ENCODE measurements around the gene DDX56. TPM values are rescaled to one million over a fixed set of nuclear protein-coding genes. Genes with fewer than 3 reads are reported as not detected.

The DDX56 gene
- total RNA-seq, 6 experiments from 2014 or later = 62.2 to 81.9 (median 70.1) TPM

- Mint-ChIP-seq H3K4me3 (no peak overlapping the region), H3K36me3 (ENCODE audit: low read depth) (no peaks in the 10 kb centered on the region), H3K27me3 (ENCODE audit: insufficient read depth) (peaks cover 6% of the 10 kb centered on the region; the same call in 1 of the 2 replicates), H3K27ac (no peak overlapping the region), H3K4me1 (ENCODE audit: low read depth) (no peaks in the 10 kb centered on the region), H3K9me3 (no peaks in the 10 kb centered on the region)
- no peak for TF ChIP-seq CTCF (IDR thresholded peaks at IDR 0.05)
- DNase-seq = no peak
These were observed 22.4 kb upstream of the DDX56 start for GRCh38 chr7:44595934-44596635.

DNA sequence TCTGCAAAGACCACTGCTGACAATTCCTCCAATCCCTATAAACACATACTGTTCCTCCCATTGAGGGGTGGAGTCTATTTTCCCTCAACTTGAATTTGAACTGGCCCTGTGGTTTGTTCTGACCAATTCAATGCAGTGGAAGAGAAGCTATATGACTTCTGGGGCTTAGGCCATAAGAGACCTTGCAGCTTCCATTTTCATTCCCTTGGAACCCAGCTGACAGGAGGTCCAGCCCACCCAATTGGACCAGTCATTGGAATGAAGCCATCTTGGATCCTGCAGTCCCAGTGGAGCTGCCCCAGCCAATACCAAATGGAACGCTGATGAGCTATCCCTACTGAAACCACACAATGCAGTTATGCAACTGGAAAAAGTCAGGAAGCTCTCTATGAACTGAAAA lies 17.2 kb upstream of the DDX56 start:
- DNase-seq = no peak
- H3K36me3 Mint-ChIP-seq (ENCODE audit: low read depth) = no peaks in the 10 kb centered on the region

GRCh38 chr7:44587843-44588711 lies 14.4 kb upstream of the DDX56 start:
- peak; percentile 82 for TF ChIP-seq CTCF (IDR thresholded peaks at IDR 0.05)
- peak; percentile 60 for DNase-seq
- Mint-ChIP-seq H3K27ac (0 out of 2 replicates have a peak overlapping the region, but pooled peaks have one; percentile 5), H3K36me3 (ENCODE audit: low read depth) (no peaks in the 10 kb centered on the region), H3K4me3 (0 out of 2 replicates have a peak overlapping the region, but pooled peaks have one; percentile 2), H3K9me3 (no peaks in the 10 kb centered on the region), H3K27me3 (ENCODE audit: insufficient read depth) (peaks cover under 1% of the 10 kb centered on the region), H3K4me1 (ENCODE audit: low read depth) (peaks cover 11% of the 10 kb centered on the region)

More for the DNA sequence above, 17.2 kb upstream of the DDX56 start:
- Mint-ChIP-seq H3K9me3 (no peaks in the 10 kb centered on the region), H3K27ac (no peak overlapping the region), H3K4me1 (ENCODE audit: low read depth) (peaks cover 11% of the 10 kb centered on the region), H3K4me3 (no peak overlapping the region), H3K27me3 (ENCODE audit: insufficient read depth) (peaks cover 4% of the 10 kb centered on the region)
- no peak for TF ChIP-seq CTCF (IDR thresholded peaks at IDR 0.05)

DNA sequence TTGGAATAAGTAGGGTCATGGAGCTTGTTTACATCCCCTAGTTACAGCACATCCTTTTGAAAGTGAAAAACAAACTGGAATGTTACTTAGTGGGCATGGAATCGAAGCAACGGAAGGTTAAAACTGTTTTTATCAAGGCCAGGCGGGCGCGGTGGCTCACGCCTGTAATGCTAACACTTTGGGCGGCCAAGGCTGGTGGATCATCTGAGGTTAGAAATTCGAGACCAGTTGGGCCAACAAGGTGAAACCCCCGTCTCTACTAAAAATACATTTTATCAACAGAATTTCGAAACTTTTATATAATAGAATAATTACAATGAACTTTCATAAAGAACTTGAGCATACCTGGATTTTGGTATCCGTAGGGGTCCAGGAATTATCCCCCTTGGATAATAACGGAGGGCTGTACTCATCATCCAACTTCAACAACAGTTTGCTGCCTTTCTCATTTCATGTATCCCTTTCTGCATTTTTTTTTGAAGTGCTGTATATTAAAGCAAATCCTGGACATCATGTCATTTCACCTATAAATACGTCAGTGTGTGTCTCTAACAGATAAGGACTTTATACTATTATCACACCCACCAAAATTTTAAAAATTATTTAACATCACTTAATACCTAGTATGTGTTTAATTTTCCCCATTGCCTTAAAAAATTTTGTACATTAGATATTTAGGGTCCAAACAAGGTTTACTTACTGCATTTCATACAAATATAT lies 9.6 kb upstream of the DDX56 start:
- Mint-ChIP-seq H3K27me3 (ENCODE audit: insufficient read depth) (no peaks in the 10 kb centered on the region), H3K36me3 (ENCODE audit: low read depth) (peaks cover 19% of the 10 kb centered on the region), H3K27ac (peak overlapping the region; percentile 95; the same call in 1 of the 2 replicates), H3K4me1 (ENCODE audit: low read depth) (peaks cover 24% of the 10 kb centered on the region), H3K4me3 (peak overlapping the region; percentile 91), H3K9me3 (no peaks in the 10 kb centered on the region)
- TF ChIP-seq CTCF (IDR thresholded peaks at IDR 0.05) = no peak
- no peak for DNase-seq

DNA sequence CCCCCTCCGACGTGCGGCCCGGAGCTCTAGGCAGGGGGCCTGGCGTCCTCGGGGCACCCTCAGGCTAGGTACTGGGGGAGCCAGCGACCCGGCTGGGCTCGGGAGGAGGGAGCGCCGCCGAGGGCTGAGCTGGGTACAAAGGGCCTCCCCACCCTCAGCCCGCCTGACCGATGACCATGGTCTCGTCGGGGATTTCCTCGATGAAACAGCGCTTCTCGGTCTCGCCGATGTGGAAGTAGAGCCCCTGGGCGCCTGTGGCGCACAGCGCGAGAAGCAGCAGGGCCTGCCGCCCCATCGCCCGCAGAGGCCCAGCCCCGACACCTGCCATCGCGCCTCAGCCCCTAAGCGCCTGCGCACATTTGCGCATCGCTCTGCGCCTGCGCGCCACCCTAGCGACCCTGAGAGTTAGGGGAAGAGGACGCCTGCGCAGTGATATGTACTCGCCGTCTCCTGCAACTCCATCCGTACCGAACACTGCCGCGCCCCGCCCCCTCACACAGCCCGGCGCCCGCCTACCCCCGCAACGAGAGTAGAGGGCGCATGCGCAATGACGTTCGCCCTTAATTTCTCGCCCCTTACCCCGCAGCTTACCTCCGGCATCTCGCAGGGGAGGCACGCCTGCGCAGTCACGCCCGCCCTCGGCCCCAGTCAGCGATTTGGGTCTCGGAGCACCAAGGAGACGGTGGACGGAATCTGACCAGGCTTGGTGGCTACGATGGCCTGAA lies 8.3 kb upstream of the DDX56 start, which contains the start of gene TMED4:
TMED4 (minus strand) TSS at position 353 of the 725 bp plus-strand sequence; CDS start at position 328, 25 bp downstream.
- DNase-seq = peak; percentile 97
- peak within 1 kb of the TSS; percentile 95 for H3K27ac Mint-ChIP-seq
- peaks cover 21% of the 10 kb centered on the region for H3K4me1 Mint-ChIP-seq (ENCODE audit: low read depth)
- no peak for TF ChIP-seq CTCF (IDR thresholded peaks at IDR 0.05)
- H3K9me3 Mint-ChIP-seq = no peaks in the 10 kb centered on the region
- H3K4me3 Mint-ChIP-seq = peak within 1 kb of the TSS; percentile 91
- peaks cover 19% of the 10 kb centered on the region for H3K36me3 Mint-ChIP-seq (ENCODE audit: low read depth)
- H3K27me3 Mint-ChIP-seq (ENCODE audit: insufficient read depth) = no peaks in the 10 kb centered on the region

All from HFFc6 (cell line).